HAP-1 (cell line): ENCODE data around the gene FAM47E.
A peak's percentile ranks its signal among the peaks of the same experiment; 100 is the strongest.
"Not testable (repeated sequence)": the region's sequence is repeated elsewhere in the genome, so short reads cannot be mapped to it uniquely, and the experiment has no call there.

Source experiments
- DNase-seq, 2 experiments: peaks; one replicate each; pipeline ENCODE4 v3.0.0-alpha.2; 2016 to 2020; ENCODE audit warnings: low spot score in 2 of 2
- H3K27me3 ChIP-seq: fragments of 250-450 bp; sonication (Bioruptor Pico); 2 replicates; pipeline ENCODE4 v1.5.1; 2020; ENCODE audit warnings: low read depth, mild to moderate bottlenecking, moderate library complexity
- H3K36me3 ChIP-seq: fragments of 250-450 bp; sonication (Bioruptor Pico); replicated peaks from 2 replicates; pipeline ENCODE4 v1.5.1; 2020; ENCODE audit warnings: mild to moderate bottlenecking
- H3K4me1 ChIP-seq: fragments of 250-450 bp; sonication (Bioruptor Pico); 2 replicates; pipeline ENCODE4 v1.5.1; 2020; ENCODE audit warnings: mild to moderate bottlenecking
- H3K4me3 ChIP-seq: fragments of 250-450 bp; sonication (Bioruptor Pico); 2 replicates; pipeline ENCODE4 v1.5.1; 2020; ENCODE audit warnings: mild to moderate bottlenecking, moderate library complexity
- H3K9me3 ChIP-seq: fragments of 250-450 bp; sonication (Bioruptor Pico); 2 replicates; pipeline ENCODE4 v1.5.1; 2020; ENCODE audit warnings: mild to moderate bottlenecking, moderate library complexity
- in situ Hi-C: fragments of 300-500 bp; cut with MboI; formaldehyde crosslinking; loops from 3 replicates; pipeline ENCODE4 v1.14.3; 2020; ENCODE audit warnings: low sequenced_read_pairs, inconsistent platforms, mixed read lengths

FAM47E gene

GRCh38 chr4:76234679-76235044, 16.9 kb upstream of the FAM47E start:
- in situ Hi-C loops, result no loop called here
- H3K4me1 ChIP-seq, result peaks cover 4% of the 10 kb centered on the region; the same call in 1 of the 2 replicates
- H3K36me3 ChIP-seq, result no peaks in the 10 kb centered on the region
- no peaks in the 10 kb centered on the region for H3K27me3 ChIP-seq
- H3K9me3 ChIP-seq, result 0 out of 2 replicates have a peak, but pooled peaks cover under 1% of the 10 kb centered on the region
- no peak overlapping the region for H3K4me3 ChIP-seq
- no peak for DNase-seq

DNA sequence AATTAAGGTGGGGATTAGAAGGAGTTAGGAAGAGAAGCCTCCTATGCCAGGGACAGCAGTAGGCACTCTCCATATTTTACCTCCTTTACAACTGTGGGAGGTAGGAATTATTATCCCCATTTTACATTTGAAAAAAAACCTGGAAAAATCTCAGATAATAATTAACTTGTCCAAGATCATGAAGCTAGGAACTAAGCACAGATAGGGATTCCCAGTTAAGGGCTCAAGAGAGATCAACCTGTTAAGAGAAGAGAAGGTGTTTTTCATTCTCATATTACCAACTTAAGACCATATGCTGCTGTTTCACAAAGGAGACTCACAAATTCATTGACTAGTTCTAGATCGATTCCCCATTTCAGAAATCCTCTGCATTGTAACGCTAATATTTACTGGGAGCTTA, 16.1 kb upstream of the FAM47E start:
- Histone ChIP-seq H3K4me1 (peaks cover 4% of the 10 kb centered on the region; the same call in 1 of the 2 replicates), H3K27me3 (no peaks in the 10 kb centered on the region), H3K36me3 (no peaks in the 10 kb centered on the region), H3K4me3 (no peak overlapping the region), H3K9me3 (peaks cover 4% of the 10 kb centered on the region; the same call in 1 of the 2 replicates)
- no peak for DNase-seq
- in situ Hi-C loops, result no loop called here

- H3K36me3 ChIP-seq, result no peaks in the 10 kb centered on the region
- no peak overlapping the region for H3K4me3 ChIP-seq
- in situ Hi-C loops, result no loop called here
- peaks cover 4% of the 10 kb centered on the region; the same call in 1 of the 2 replicates for H3K9me3 ChIP-seq
- no peaks in the 10 kb centered on the region for H3K27me3 ChIP-seq
- peaks cover 4% of the 10 kb centered on the region; the same call in 1 of the 2 replicates for H3K4me1 ChIP-seq
- no peak for DNase-seq
These were observed 15.6 kb upstream of the FAM47E start for GRCh38 chr4:76235915-76236314.

DNA sequence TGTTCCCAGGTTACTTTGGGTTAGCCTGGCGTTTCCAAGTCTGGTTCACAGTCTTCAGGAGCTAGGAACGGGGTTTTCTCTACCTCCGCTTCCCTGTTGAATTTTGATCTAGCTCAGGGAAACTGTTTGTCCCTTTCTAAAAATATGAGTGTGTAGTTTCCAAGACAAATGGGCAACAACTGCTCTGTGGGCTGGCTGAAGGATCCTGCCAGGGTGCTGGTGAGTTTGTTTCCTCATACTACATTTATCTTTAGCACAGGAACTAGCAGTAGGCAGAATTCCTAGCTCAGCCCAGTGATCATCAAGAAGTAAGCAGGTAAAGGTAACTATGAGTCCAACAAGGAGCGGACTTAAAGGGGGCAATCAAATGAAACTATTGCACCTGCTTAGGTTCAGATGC, 13.3 kb upstream of the FAM47E start:
- no peak overlapping the region for H3K4me3 ChIP-seq
- DNase-seq, result no peak
- peaks cover 4% of the 10 kb centered on the region; the same call in 1 of the 2 replicates for H3K9me3 ChIP-seq
- no peaks in the 10 kb centered on the region for H3K4me1 ChIP-seq
- in situ Hi-C loops, result no loop called here
- peaks cover 3% of the 10 kb centered on the region; the same call in 1 of the 2 replicates for H3K27me3 ChIP-seq
- no peaks in the 10 kb centered on the region for H3K36me3 ChIP-seq

GRCh38 chr4:76238701-76239100, 12.8 kb upstream of the FAM47E start:
- Histone ChIP-seq H3K27me3 (peaks cover 3% of the 10 kb centered on the region; the same call in 1 of the 2 replicates), H3K9me3 (peaks cover 4% of the 10 kb centered on the region; the same call in 1 of the 2 replicates), H3K4me1 (no peaks in the 10 kb centered on the region), H3K4me3 (no peak overlapping the region), H3K36me3 (no peaks in the 10 kb centered on the region)
- in situ Hi-C loops, result no loop called here
- DNase-seq, result no peak

- DNase-seq, result no peak
- no peaks in the 10 kb centered on the region for H3K4me1 ChIP-seq
- peaks cover 4% of the 10 kb centered on the region; the same call in 1 of the 2 replicates for H3K9me3 ChIP-seq
- in situ Hi-C loops, result no loop called here
- H3K36me3 ChIP-seq, result no peaks in the 10 kb centered on the region
- H3K4me3 ChIP-seq, result no peak overlapping the region
- peaks cover 5% of the 10 kb centered on the region; the same call in 1 of the 2 replicates for H3K27me3 ChIP-seq
These were observed 11.3 kb upstream of the FAM47E start for GRCh38 chr4:76240236-76240635.

DNA sequence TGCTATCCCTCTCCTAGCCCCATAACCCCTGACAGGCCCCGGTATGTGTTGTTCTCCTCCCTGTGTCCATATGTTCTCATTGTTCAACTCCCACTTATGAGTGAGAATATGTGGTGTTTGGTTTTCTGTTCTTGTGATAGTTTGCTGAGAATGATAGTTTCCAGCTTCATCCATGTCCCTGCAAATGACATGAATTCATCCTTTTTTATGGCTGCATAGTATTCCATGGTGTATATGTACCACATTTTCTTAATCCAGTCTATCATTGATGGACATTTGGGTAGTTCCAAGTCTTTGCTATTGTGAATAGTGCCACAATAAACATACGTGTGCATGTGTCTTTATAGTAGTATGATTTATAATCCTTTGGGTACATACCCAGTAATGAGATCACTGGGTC, 7.6 kb upstream of the FAM47E start:
- in situ Hi-C loops, H3K9me3 ChIP-seq, H3K4me3 ChIP-seq, DNase-seq, H3K36me3 ChIP-seq, H3K4me1 ChIP-seq: not testable (repeated sequence)
- peaks cover 12% of the 10 kb centered on the region; the same call in 1 of the 2 replicates for H3K27me3 ChIP-seq

- H3K9me3 ChIP-seq, result no peaks in the 10 kb centered on the region; the same call in 1 of the 2 replicates
- no peak for DNase-seq
- in situ Hi-C loops, result no loop called here
These were observed 5.5 kb upstream of the FAM47E start for GRCh38 chr4:76246025-76246424.

GRCh38 chr4:76246852-76247251, 4.7 kb upstream of the FAM47E start:
- H3K27me3 ChIP-seq, result peaks cover 28% of the 10 kb centered on the region
- no peaks in the 10 kb centered on the region for H3K36me3 ChIP-seq
- no peak for DNase-seq
- H3K4me1 ChIP-seq, result peaks cover 6% of the 10 kb centered on the region
- no peaks in the 10 kb centered on the region for H3K9me3 ChIP-seq
- H3K4me3 ChIP-seq, result no peak overlapping the region
- in situ Hi-C loops, result no loop called here

More at GRCh38 chr4:76246025-76246424, 5.5 kb upstream of the FAM47E start:
- H3K27me3 ChIP-seq, result peaks cover 27% of the 10 kb centered on the region
- H3K4me1 ChIP-seq, result peaks cover 2% of the 10 kb centered on the region
- H3K36me3 ChIP-seq, result no peaks in the 10 kb centered on the region
- no peak overlapping the region for H3K4me3 ChIP-seq

DNA sequence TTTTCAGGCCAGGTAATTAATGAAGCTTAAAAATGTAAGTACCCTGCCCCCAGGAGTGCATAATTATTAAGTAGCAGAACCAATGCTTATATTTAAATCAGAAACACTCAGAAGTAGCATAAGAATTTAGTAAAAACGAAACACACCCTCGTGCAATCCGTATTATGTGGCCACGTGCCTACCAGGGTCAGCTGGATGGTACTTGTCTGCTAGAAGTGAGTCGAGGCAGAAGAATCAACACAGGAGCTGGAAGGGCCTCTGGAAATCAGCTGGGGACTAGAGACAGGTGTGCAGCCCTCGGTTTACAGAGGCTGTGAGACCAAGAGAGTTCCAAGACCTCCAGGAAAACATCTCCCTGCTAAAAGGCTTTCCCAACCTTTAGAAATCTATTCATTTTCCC, 559 bp upstream of the FAM47E start:
- no peak for DNase-seq
- Histone ChIP-seq H3K4me3 (peak overlapping the region; percentile 30), H3K36me3 (no peaks in the 10 kb centered on the region), H3K4me1 (peaks cover 6% of the 10 kb centered on the region), H3K27me3 (peaks cover 29% of the 10 kb centered on the region), H3K9me3 (no peaks in the 10 kb centered on the region)
- in situ Hi-C loops, result no loop called here

DNA sequence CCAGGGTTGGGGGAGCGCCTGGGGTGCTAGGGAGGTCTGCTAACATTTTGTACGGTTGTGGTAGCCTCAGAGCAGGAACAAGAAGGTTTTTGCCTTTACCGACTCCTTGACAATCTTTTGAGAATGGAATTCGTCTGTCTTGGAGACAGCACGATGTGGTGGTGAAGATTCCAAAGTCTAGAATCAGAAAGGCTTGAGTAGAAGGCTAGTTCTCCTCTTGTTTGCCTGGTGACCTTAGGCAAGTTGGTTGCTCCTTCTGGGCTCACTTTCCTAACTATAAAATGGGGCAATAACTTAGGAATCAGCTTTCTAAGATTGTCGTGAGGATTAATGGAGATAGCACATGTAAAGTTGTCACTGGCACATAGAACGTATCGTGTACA, 741 bp downstream of the FAM47E start:
- Histone ChIP-seq H3K4me3 (no peak overlapping the region), H3K36me3 (no peaks in the 10 kb centered on the region), H3K4me1 (peaks cover 6% of the 10 kb centered on the region), H3K27me3 (peaks cover 29% of the 10 kb centered on the region), H3K9me3 (no peaks in the 10 kb centered on the region)
- DNase-seq, result no peak
- in situ Hi-C loops, result no loop called here

DNA sequence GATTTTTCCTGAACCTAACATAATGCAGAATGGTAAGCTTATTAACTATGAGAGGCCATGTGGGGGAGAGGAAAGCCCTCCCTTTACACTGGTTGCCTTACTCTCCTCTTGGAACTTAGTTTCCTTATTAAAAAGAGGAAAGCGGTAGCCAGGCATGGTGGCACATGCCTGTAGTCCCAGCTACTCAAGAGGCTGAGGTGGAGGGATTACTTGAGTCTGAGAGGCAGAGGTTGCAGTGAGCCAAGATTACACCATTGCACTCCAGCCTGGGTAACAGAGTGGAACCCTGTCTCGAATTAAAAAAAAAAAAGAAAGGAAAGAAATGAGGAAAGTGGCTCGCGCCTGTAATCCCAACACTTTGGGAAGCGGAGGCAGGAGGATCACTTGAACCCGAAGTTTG, 2.0 kb downstream of the FAM47E start:
- Histone ChIP-seq H3K9me3 (no peaks in the 10 kb centered on the region), H3K36me3 (no peaks in the 10 kb centered on the region), H3K27me3 (peaks cover 27% of the 10 kb centered on the region), H3K4me3 (no peak overlapping the region), H3K4me1 (peaks cover 6% of the 10 kb centered on the region)
- in situ Hi-C loops, result no loop called here
- DNase-seq, result no peak

DNA sequence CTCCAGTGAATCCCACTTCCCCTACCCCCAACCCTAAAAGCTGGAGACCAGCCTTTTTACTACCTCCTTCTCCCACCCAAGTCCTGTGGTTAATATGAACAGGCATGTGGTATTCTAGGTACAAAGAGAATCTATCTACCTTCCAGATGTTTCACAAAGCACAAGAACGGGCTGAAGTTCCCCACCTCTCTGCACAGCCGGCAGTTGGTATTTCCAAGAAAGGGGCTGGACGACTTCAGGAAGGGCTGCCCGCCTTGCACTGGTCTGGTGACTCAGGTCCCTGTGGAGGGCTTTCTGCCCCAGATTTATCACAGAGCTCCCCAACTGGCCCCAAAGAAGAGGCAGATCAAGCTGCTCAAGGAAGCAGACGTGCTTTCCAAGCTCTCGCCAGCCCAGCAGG, 4.5 kb downstream of the FAM47E start:
- H3K27me3 ChIP-seq, result peaks cover 11% of the 10 kb centered on the region
- no peaks in the 10 kb centered on the region for H3K9me3 ChIP-seq
- H3K4me1 ChIP-seq, result peaks cover 4% of the 10 kb centered on the region
- no peak overlapping the region for H3K4me3 ChIP-seq
- in situ Hi-C loops, result no loop called here
- no peak for DNase-seq
- no peaks in the 10 kb centered on the region for H3K36me3 ChIP-seq

DNA sequence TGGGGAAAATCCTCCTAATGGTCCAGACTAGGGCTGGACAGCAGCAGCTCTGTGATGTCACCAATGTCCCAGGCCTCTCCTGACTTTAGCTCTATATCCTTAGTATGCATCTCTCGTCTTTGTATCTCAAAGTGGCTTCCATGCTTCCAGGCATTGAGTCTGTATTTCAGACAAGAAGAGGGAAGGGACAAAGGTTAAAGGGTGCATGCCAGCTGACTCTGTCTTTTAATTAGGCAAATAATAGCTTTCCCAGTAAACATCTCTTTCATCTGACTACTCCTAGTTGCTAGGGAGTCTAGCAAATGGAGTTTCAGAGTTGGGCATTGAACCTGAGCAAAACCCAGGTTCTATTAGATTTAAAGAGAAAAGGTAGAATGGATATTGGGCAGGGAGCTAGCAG, 5.4 kb downstream of the FAM47E start:
- no peaks in the 10 kb centered on the region for H3K4me1 ChIP-seq
- H3K36me3 ChIP-seq, result no peaks in the 10 kb centered on the region
- no peaks in the 10 kb centered on the region for H3K9me3 ChIP-seq
- in situ Hi-C loops, result no loop called here
- no peak for DNase-seq
- H3K27me3 ChIP-seq, result peaks cover 15% of the 10 kb centered on the region
- no peak overlapping the region for H3K4me3 ChIP-seq

DNA sequence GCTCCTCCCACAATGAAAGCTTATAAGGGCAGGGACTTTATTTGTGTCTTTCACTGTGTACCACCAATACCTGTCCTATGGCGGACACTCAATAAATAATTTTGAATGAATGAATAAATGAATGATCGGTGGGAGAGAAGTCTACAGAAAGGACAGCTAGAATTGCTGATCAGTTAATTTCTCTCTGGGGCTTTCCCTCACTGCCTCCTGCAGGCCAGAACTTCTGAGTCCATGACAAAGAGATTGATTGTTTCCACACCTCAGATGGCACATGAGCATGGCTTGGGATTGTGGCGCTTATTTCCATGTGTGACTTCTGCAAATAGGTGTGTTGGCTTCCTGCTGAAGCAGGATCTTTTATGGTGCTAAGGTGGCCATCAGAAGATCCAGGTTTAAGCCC, 6.3 kb downstream of the FAM47E start:
- in situ Hi-C loops, result no loop called here
- peaks cover 16% of the 10 kb centered on the region for H3K27me3 ChIP-seq
- no peak overlapping the region for H3K4me3 ChIP-seq
- H3K36me3 ChIP-seq, result no peaks in the 10 kb centered on the region
- DNase-seq, result no peak
- no peaks in the 10 kb centered on the region for H3K9me3 ChIP-seq
- no peaks in the 10 kb centered on the region for H3K4me1 ChIP-seq
